ENCODE results near the gene BLM. TPM values are rescaled to one million over a fixed set of nuclear protein-coding genes. Genes with fewer than 3 reads are reported as not detected.

BLM gene
- total and polyA plus RNA-seq, 2 of the 8 experiments (the other 6 are each of a cell fraction or from before 2014, with no cell fraction given) = 15.2 to 46.7 TPM

- TF ChIP-seq GTF2F1 (IDR thresholded peaks at IDR 0.05; ENCODE audit: borderline replicate concordance, low read depth, low read length) (no peak), KDM5A (IDR thresholded peaks at IDR 0.05; ENCODE audit: low read length) (no peak), BCL11A (IDR thresholded peaks at IDR 0.05; ENCODE audit: low read depth in 2 of 2, low read length in 2 of 2) (no peak), SP1 (IDR thresholded peaks at IDR 0.05; ENCODE audit: low read depth, low read length) (no peak), EP300 (IDR thresholded peaks at IDR 0.05; ENCODE audit: borderline replicate concordance in 1 of 2, low read depth in 2 of 2, low read length in 2 of 2) (no peak), SP4 (IDR thresholded peaks at IDR 0.05; ENCODE audit: low read length) (no peak), ATF3 (IDR thresholded peaks at IDR 0.05; ENCODE audit: insufficient read depth, low read depth, low read length) (no peak)
Observed at GRCh38 chr15:90681056-90681455, 36.1 kb upstream of the BLM start (continued).

Data from H1 (cell line).